Progenitor cell of endocrine pancreas (in vitro differentiated cells): ENCODE measurements around the gene SYT14. TPM values are rescaled to one million over a fixed set of nuclear protein-coding genes. Genes with fewer than 3 reads are reported as not detected.
"Not testable (repeated sequence)": the region's sequence is repeated elsewhere in the genome, so short reads cannot be mapped to it uniquely, and the experiment has no call there.

Experiments
- DNase-seq: peaks from one replicate; pipeline ENCODE4 v3.0.0; 2021; ENCODE audit warnings: low spot score; ENCODE audit not compliant: unreplicated experiment
- H3K27ac Mint-ChIP-seq: 2 replicates; pipeline ENCODE4 v1.8.0; 2021; ENCODE audit warnings: mild to moderate bottlenecking, moderate library complexity, mixed read lengths
- H3K27me3 Mint-ChIP-seq: 2 replicates; pipeline ENCODE4 v1.8.0; 2021; ENCODE audit warnings: mixed read lengths
- H3K36me3 Mint-ChIP-seq: 2 replicates; pipeline ENCODE4 v1.8.0; 2022; ENCODE audit warnings: mixed read lengths; ENCODE audit not compliant: insufficient read depth
- H3K4me1 Mint-ChIP-seq: 2 replicates; pipeline ENCODE4 v1.8.0; 2021; ENCODE audit warnings: low read depth, mixed read lengths
- H3K4me3 Mint-ChIP-seq: 2 replicates; pipeline ENCODE4 v1.8.0; 2021; ENCODE audit warnings: low read depth, mild to moderate bottlenecking, moderate library complexity, mixed read lengths
- H3K9me3 Mint-ChIP-seq: 2 replicates; pipeline ENCODE4 v1.8.0; 2021; ENCODE audit warnings: low read depth, mixed read lengths
- CTCF ChIP-seq: fragments of 200-600 bp; sonication (generic); IDR thresholded peaks from one replicate; pipeline ENCODE4 v1.5.0; 2021; ENCODE audit warnings: antibody characterized with exemption, mild to moderate bottlenecking; ENCODE audit not compliant: unreplicated experiment
- long read RNA-seq: library from polyadenylated mRNA; unstranded; transcript quantifications from one replicate; pipeline ENCODE4 v2.0.0, GENCODE V29; 2020
- total RNA-seq: library from RNA; stranded (reverse); gene quantifications from 2 replicates; pipeline ENCODE4 v1.2.1, GENCODE V29; 2021

The SYT14 gene
- total RNA-seq, result 3.7 TPM in 2 replicates
- long read RNA-seq, full-length matches to known transcripts, result 5 of 16 reads
- long read RNA-seq, partial matches to known transcripts, result 3 of 16 reads
- long read RNA-seq, other reads (novel, unspliced or antisense), result 8 of 16 reads

- Mint-ChIP-seq H3K9me3 (no peaks in the 10 kb centered on the region), H3K4me3 (peak within 1 kb of the TSS; percentile 82), H3K36me3 (no peaks in the 10 kb centered on the region), H3K27ac (peak within 1 kb of the TSS; percentile 91), H3K27me3 (peaks cover 31% of the 10 kb centered on the region), H3K4me1 (peaks cover 8% of the 10 kb centered on the region)
- DNase-seq, result peak; percentile 50
- peak; percentile 50 for TF ChIP-seq CTCF
Measured at GRCh38 chr1:209937996-209938959, at the start of gene SYT14. TSS of gene SYT14 (plus strand) at chr1:209938217. CDS start at chr1:209938265, 48 bp downstream.

- H3K36me3 Mint-ChIP-seq, H3K4me1 Mint-ChIP-seq, H3K9me3 Mint-ChIP-seq, DNase-seq, H3K4me3 Mint-ChIP-seq, H3K27ac Mint-ChIP-seq, H3K27me3 Mint-ChIP-seq: not testable (repeated sequence)
Measured at GRCh38 chr1:209888291-209889076, 49.5 kb upstream of the SYT14 start.

GRCh38 chr1:209889077-209889418 is 49.0 kb upstream of the SYT14 start:
- H3K4me1 Mint-ChIP-seq, result no peaks in the 10 kb centered on the region
- H3K9me3 Mint-ChIP-seq, result peaks cover 3% of the 10 kb centered on the region
- no peaks in the 10 kb centered on the region for H3K36me3 Mint-ChIP-seq
- TF ChIP-seq CTCF, result no peak
- no peak overlapping the region for H3K4me3 Mint-ChIP-seq
- no peak overlapping the region for H3K27ac Mint-ChIP-seq
- no peak for DNase-seq
- H3K27me3 Mint-ChIP-seq, result no peaks in the 10 kb centered on the region

GRCh38 chr1:209890641-209891330 is 47.2 kb upstream of the SYT14 start:
- Mint-ChIP-seq H3K4me3 (no peak overlapping the region), H3K27ac (no peak overlapping the region), H3K9me3 (peaks cover 3% of the 10 kb centered on the region), H3K27me3 (no peaks in the 10 kb centered on the region), H3K4me1 (no peaks in the 10 kb centered on the region), H3K36me3 (no peaks in the 10 kb centered on the region)
- DNase-seq, result no peak
- TF ChIP-seq CTCF, result no peak

GRCh38 chr1:209893751-209894150 is 44.3 kb upstream of the SYT14 start:
- no peak for TF ChIP-seq CTCF
- DNase-seq, result no peak
- Mint-ChIP-seq H3K36me3 (no peaks in the 10 kb centered on the region), H3K4me3 (no peak overlapping the region), H3K27ac (no peak overlapping the region), H3K4me1 (no peaks in the 10 kb centered on the region), H3K9me3 (no peaks in the 10 kb centered on the region), H3K27me3 (no peaks in the 10 kb centered on the region)
